GM12872 (cell line): ENCODE results near the gene OSBPL8.

Source experiments
- TF ChIP-seq, protein P1 (sequence below): IDR thresholded peaks from 3 replicates; pipeline ENCODE4 v1.5.1; 2011; ENCODE audit warnings: low read depth, mild to moderate bottlenecking, low read length, moderate library complexity; ENCODE audit not compliant: insufficient read depth

The OSBPL8 gene

DNA sequence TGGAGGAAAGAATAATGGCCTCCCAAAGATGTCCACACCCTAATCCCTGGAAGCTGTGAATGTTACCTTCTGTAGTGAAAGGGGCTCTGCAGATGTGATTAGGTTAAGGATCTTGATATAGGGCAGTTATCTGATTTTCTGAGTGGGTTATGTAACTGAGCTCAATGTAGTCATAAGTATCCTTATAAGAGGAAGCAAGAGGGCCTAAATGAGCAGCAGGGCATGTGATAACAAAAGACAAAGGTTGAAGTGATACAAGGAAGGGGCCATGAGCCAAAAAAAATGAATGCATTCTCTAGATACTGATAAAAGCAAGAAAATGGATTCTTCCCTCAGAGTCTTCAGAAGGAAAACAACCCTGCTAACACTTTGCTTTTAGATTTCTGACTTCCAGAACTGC lies 78.8 kb downstream of the OSBPL8 start:
- TF ChIP-seq, protein P1, sequence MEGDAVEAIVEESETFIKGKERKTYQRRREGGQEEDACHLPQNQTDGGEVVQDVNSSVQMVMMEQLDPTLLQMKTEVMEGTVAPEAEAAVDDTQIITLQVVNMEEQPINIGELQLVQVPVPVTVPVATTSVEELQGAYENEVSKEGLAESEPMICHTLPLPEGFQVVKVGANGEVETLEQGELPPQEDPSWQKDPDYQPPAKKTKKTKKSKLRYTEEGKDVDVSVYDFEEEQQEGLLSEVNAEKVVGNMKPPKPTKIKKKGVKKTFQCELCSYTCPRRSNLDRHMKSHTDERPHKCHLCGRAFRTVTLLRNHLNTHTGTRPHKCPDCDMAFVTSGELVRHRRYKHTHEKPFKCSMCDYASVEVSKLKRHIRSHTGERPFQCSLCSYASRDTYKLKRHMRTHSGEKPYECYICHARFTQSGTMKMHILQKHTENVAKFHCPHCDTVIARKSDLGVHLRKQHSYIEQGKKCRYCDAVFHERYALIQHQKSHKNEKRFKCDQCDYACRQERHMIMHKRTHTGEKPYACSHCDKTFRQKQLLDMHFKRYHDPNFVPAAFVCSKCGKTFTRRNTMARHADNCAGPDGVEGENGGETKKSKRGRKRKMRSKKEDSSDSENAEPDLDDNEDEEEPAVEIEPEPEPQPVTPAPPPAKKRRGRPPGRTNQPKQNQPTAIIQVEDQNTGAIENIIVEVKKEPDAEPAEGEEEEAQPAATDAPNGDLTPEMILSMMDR = no peak

DNA sequence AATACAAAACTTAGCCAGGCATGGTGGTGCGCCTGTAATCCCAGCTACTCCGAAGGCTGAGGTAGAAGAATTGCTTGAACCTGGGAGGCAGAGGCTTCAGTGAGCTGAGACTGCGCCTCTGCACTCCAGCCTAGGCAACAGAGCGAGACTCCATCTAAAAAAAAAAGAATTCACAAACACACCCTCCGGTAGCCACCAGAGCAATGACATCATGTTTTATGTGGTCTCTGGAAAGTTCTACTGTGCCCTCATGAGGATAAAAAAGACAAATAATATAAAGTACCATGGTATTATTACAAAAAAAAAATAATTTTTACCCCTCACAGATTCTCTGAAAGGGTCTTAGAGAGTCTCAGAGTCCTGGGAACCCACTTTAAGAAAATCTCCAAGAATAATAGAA lies 81.5 kb downstream of the OSBPL8 start:
- TF ChIP-seq, protein P1 = no peak

DNA sequence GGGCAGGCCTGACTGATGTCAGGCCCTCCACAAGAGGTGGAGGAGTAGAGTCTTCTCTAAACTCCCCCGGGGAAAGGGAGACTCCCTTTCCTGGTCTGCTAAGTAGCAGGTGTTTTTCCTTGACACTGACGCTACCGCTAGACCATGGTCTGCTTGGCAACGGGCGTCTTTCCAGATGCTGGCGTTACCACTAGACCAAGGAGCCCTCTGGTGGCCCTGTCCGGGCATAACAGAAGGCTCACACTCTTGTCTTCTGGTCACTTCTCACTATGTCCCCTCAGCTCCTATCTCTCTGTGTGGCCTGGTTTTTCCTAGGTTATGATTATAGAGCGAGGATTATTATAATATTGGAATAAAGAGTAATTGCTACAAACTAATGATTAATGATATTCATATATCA lies 86.7 kb downstream of the OSBPL8 start:
- TF ChIP-seq, protein P1 = 0 out of 3 replicates have a peak, but pooled peaks have one; percentile 10

DNA sequence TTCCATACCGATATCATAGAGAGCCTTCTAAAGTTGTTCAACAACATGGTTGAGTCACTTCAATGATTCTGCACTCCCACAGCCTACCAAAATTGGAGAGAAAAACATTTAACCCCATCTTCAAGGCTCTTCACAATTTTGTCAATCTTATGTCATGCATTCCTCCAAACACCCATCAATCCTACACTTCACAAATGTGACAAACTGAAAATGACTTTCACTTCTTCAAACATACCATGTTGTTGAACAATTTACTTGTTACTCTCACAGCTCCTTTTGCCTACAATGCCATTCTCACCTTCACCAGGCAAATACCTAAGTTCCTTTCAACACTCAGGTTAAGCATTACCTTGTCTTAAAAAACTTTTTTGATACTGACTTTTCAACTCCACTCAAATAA lies 88.0 kb downstream of the OSBPL8 start:
- TF ChIP-seq, protein P1 = no peak

DNA sequence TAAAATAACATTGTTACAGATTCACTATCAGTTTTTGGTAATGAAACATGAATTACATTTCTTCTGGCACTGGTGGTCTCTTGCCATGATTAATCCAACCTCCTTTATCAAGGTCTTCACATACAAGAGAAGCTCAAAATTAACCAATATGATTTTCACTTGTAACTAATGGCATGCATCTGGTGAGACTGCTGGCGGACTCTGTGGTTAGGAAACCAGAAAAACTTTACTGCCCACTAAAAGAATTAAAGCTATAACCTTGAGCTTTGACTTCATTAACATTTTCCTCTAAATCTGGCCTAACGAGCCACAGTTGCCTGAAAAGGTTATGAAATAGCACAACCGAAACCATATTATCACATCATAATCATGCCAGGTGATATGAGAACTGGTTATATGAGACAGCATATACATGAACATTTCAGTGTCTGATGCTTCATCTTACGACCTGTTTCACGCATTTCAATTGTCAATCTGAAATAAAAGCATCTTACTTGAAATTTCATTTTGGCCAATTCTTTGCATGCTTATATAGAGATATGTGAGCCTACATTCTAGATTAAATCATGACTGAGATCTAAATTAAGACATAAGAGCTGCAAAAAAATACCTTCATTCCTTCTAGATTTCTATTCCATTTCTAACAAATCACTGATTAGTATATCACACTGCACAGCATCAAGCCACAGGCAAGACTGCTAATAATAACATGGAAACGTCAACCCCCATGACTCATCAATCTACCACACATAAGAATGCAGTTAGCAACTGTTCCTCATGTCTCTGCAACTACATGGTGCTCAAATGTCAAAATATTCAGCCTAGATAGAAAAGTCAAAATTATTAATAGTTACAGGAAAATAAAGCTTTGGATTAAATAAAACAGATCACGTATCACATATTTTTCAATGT lies 89.3 kb downstream of the OSBPL8 start:
- TF ChIP-seq, protein P1 = no peak

DNA sequence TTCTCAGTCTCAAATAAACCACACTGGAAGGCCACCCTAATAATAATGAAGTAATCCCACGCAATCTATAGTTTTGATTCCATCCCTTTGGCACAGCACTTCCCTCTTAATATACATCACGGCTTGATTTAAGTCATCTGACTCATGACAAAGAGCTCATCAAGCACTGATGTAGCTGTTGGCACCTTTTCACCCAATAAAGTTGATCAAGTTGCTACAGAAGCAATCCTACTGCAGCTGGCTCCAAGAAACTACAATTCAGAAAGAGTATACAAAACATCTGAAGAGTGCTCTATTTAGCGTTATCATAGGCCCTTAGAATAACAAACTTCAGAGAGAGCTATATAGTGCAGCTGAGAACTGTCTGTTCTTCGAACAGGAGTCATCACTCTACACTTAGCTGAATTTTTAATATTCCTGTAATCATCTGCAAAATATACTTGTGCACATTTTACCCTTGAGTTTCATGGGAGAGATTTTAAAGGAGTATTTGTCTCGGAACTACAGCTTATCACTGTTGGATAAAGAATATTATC lies 94.9 kb downstream of the OSBPL8 start:
- TF ChIP-seq, protein P1 = no peak

DNA sequence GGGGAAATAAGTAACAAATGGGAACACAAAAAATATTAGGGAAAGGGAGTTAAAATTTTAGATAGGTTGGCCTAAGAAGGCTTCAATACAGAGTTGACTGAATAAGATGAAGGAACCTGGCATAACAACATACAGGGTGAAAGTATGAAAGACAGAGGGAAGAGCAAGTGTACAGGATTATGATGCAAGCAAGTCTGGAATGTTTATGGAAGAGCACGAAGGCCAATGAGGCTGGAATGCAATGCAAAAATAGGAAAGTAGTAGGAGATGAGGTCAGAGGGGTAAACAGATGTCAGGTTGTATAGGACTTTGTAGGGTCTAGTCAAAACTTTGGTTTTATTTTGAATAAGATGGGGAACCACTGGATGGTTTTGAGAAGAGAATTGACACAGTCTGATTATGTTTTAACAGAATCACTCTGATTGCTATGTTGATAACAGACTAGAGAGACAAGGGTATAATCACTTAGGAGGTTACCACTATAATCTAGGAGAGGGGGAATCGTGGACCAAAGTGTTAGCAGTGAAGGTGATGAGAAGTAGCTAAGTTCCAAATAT lies 96.8 kb downstream of the OSBPL8 start:
- TF ChIP-seq, protein P1 = no peak
